Transverse colon (tissue), 4 donors: ENCODE measurements around the gene TMEM266.

Experiments
- CTCF ChIP-seq, 5 experiments: fragments of 200-600 bp in 3 of 5; fragments of 450-650 bp in 2 of 5; sonication (generic) in 3 of 5; IDR thresholded peaks; 1 replicate in 2 of 5; 2 replicates in 3 of 5; pipeline ENCODE4 v1.5.1; 2016 to 2017; ENCODE audit warnings: antibody characterized with exemption in 5 of 5, inconsistent platforms in 3 of 5, mild to moderate bottlenecking in 2 of 5, moderate library complexity in 1 of 5
- POLR2A ChIP-seq: fragments of 450-650 bp; IDR thresholded peaks from one replicate; pipeline ENCODE4 v1.6.1; 2016; ENCODE audit warnings: antibody characterized with exemption, mild to moderate bottlenecking, moderate library complexity
- POLR2AphosphoS5 ChIP-seq, 3 donors: sonication (generic); formaldehyde crosslinking; IDR thresholded peaks; one replicate each; pipeline ENCODE4 v1.6.1; 2016; ENCODE audit warnings: antibody characterized with exemption in 3 of 3

- TF ChIP-seq CTCF (IDR thresholded peaks at IDR 0.05): no peak
- no peak for TF ChIP-seq POLR2A
- no peak for TF ChIP-seq POLR2AphosphoS5 (IDR thresholded peaks at IDR 0.05)
Observed at GRCh38 chr15:76204916-76205460, 145.2 kb downstream of the TMEM266 start.
